Measurements from ENCODE around the gene ZNF217.

Gene ZNF217

DNA sequence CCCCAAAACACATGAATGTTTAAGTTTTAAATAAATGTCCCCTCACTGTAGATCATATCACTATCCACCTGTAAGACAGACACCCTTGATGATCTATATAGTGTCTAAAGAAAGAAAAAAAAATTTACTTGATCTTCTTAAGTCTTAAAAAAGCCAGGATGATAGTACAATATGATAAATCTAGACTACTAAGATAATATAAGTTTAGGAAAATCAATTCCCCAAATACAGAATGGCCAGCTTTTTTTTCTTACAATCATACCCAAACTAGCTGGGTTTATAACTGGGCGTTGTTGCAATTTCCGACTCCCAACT lies 14.4 kb downstream of the ZNF217 start:
- no peaks in the 10 kb centered on the region; the same call in 1 of the 2 replicates for H4K20me1 ChIP-seq (ENCODE audit: insufficient read depth, low read length)
- no peaks in the 10 kb centered on the region for H3F3A ChIP-seq (ENCODE audit: insufficient read depth, low read length)
- peaks cover 100% of the 10 kb centered on the region for H3K79me2 ChIP-seq (ENCODE audit: insufficient read depth, low read length)
- peak overlapping the region; percentile 45 for H3K4me3 ChIP-seq (ENCODE audit: low read depth, low read length, poor library complexity, severe bottlenecking)
- no peak for TF ChIP-seq EZH2 (IDR thresholded peaks at IDR 0.05; ENCODE audit: borderline replicate concordance, low read length)
- TF ChIP-seq, protein P1, sequence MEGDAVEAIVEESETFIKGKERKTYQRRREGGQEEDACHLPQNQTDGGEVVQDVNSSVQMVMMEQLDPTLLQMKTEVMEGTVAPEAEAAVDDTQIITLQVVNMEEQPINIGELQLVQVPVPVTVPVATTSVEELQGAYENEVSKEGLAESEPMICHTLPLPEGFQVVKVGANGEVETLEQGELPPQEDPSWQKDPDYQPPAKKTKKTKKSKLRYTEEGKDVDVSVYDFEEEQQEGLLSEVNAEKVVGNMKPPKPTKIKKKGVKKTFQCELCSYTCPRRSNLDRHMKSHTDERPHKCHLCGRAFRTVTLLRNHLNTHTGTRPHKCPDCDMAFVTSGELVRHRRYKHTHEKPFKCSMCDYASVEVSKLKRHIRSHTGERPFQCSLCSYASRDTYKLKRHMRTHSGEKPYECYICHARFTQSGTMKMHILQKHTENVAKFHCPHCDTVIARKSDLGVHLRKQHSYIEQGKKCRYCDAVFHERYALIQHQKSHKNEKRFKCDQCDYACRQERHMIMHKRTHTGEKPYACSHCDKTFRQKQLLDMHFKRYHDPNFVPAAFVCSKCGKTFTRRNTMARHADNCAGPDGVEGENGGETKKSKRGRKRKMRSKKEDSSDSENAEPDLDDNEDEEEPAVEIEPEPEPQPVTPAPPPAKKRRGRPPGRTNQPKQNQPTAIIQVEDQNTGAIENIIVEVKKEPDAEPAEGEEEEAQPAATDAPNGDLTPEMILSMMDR (IDR thresholded peaks at IDR 0.05; ENCODE audit: low read length): no peak
- H3K27ac ChIP-seq (ENCODE audit: low read depth, low read length, poor library complexity, severe bottlenecking): peak overlapping the region; percentile 81
- peak overlapping the region; percentile 30; the same call in 1 of the 2 replicates for H3K9ac ChIP-seq (ENCODE audit: low read length)
- peak overlapping the region; percentile 77 for H3K4me2 ChIP-seq (ENCODE audit: low read length)
- no peaks in the 10 kb centered on the region for H3K27me3 ChIP-seq (ENCODE audit: insufficient read depth, low read length)
- peaks cover 66% of the 10 kb centered on the region for H3K4me1 ChIP-seq (ENCODE audit: insufficient read depth, low read length, severe bottlenecking)
- no peaks in the 10 kb centered on the region for H3K9me2 ChIP-seq (ENCODE audit: low read depth, low read length)
- peaks cover 87% of the 10 kb centered on the region for H3K36me3 ChIP-seq (ENCODE audit: insufficient read depth, low read length)
- no peak overlapping the region for H2AFZ ChIP-seq (ENCODE audit: low read length)
- H3K9me3 ChIP-seq (ENCODE audit: low read length): no peaks in the 10 kb centered on the region

DNA sequence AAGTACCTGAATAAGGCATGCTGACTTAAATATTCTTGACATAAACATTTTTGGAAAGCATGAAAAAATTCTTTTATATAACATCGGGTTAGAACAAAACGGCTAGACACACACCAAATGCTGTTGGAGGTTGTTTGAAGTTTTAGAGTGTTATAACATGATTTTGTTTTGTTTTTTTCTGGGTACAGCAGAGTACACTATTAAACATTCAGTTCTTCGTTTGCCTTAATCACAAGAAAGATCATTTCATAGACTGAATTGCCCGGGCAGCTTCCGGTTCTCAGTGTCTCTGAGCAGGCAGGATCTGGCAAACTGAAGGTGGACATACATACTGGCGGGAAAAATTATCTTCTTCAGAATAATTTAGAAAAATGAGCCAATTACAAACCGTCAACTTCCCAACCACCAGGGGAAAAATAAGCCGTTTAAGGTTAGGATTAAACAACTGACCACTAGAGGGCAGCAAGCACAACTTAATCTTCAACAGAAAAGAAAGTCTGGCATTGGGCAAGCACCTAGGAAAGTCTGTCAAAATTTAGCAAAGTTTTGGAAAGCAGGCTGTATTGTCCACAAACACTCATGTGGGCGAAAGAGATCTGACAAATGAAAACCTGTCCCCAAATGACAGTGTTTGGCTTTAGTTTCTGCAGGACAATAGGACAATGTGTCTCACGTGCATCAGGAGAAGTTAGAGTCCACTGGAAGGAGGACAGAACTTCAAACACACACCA lies 15.0 kb downstream of the ZNF217 start:
- no peaks in the 10 kb centered on the region for H3F3A ChIP-seq (ENCODE audit: insufficient read depth, low read length)
- no peaks in the 10 kb centered on the region; the same call in 1 of the 2 replicates for H4K20me1 ChIP-seq (ENCODE audit: insufficient read depth, low read length)

DNA sequence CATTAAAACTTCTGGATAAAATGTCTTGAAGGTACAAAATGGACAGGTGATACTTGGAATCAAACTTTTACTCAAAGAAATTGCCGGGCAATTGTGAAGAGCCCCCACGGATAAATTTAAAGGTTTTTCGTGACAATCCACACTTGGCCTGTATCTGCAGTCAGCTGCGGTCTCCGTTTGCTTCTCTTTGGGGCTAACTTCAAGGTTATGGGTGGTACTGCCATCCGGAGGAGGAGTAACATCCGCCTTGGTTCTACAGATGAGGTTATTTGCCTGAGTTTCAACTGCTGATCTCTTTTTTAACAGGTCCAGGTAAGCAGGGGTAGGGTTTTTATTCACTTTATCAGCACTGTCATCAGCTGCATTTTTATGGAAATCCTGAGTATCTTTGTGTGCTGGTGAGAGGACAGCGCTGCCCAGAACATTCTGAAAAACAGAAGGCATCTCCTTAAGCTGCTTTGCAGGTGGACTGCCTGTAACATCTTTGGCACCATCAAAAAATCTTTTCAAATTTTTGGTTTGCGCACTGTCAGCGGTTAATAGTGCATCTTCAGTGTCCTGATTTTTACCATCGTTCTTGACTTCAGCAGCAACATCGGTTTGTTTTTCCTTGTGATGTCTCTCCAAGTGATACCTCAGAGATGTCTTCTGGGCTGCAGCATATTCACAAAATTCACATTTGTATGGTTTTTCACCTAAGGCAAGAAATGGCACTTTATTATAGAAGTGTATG lies 16.9 kb downstream of the ZNF217 start:
- TF ChIP-seq EZH2 (IDR thresholded peaks at IDR 0.05; ENCODE audit: borderline replicate concordance, low read length): no peak
- TF ChIP-seq, protein P1 (IDR thresholded peaks at IDR 0.05; ENCODE audit: low read length): no peak
- H3F3A ChIP-seq (ENCODE audit: insufficient read depth, low read length): no peaks in the 10 kb centered on the region
- H4K20me1 ChIP-seq (ENCODE audit: insufficient read depth, low read length): no peaks in the 10 kb centered on the region; the same call in 1 of the 2 replicates
- H3K4me3 ChIP-seq (ENCODE audit: low read depth, low read length, poor library complexity, severe bottlenecking): no peak overlapping the region
- H3K27ac ChIP-seq (ENCODE audit: low read depth, low read length, poor library complexity, severe bottlenecking): no peak overlapping the region
- H3K4me1 ChIP-seq (ENCODE audit: insufficient read depth, low read length, severe bottlenecking): peaks cover 41% of the 10 kb centered on the region
- no peak overlapping the region for H3K4me2 ChIP-seq (ENCODE audit: low read length)
- no peaks in the 10 kb centered on the region for H3K9me2 ChIP-seq (ENCODE audit: low read depth, low read length)
- H3K9ac ChIP-seq (ENCODE audit: low read length): no peak overlapping the region
- no peak overlapping the region for H2AFZ ChIP-seq (ENCODE audit: low read length)
- no peaks in the 10 kb centered on the region for H3K27me3 ChIP-seq (ENCODE audit: insufficient read depth, low read length)
- peaks cover 98% of the 10 kb centered on the region for H3K79me2 ChIP-seq (ENCODE audit: insufficient read depth, low read length)
- H3K9me3 ChIP-seq (ENCODE audit: low read length): no peaks in the 10 kb centered on the region
- H3K36me3 ChIP-seq (ENCODE audit: insufficient read depth, low read length): peaks cover 98% of the 10 kb centered on the region

More for the DNA sequence above, 15.0 kb downstream of the ZNF217 start:
- peak overlapping the region; percentile 81 for H3K27ac ChIP-seq (ENCODE audit: low read depth, low read length, poor library complexity, severe bottlenecking)
- H3K36me3 ChIP-seq (ENCODE audit: insufficient read depth, low read length): peaks cover 93% of the 10 kb centered on the region
- peak overlapping the region; percentile 77 for H3K4me2 ChIP-seq (ENCODE audit: low read length)
- TF ChIP-seq, protein P1 (IDR thresholded peaks at IDR 0.05; ENCODE audit: low read length): peak; percentile 83
- TF ChIP-seq EZH2 (IDR thresholded peaks at IDR 0.05; ENCODE audit: borderline replicate concordance, low read length): no peak
- peaks cover 100% of the 10 kb centered on the region for H3K79me2 ChIP-seq (ENCODE audit: insufficient read depth, low read length)
- no peaks in the 10 kb centered on the region for H3K9me2 ChIP-seq (ENCODE audit: low read depth, low read length)
- H3K9ac ChIP-seq (ENCODE audit: low read length): peak overlapping the region; percentile 30; the same call in 1 of the 2 replicates
- no peaks in the 10 kb centered on the region for H3K9me3 ChIP-seq (ENCODE audit: low read length)
- peak overlapping the region; percentile 45 for H3K4me3 ChIP-seq (ENCODE audit: low read depth, low read length, poor library complexity, severe bottlenecking)
- peaks cover 60% of the 10 kb centered on the region for H3K4me1 ChIP-seq (ENCODE audit: insufficient read depth, low read length, severe bottlenecking)
- no peaks in the 10 kb centered on the region for H3K27me3 ChIP-seq (ENCODE audit: insufficient read depth, low read length)
- no peak overlapping the region for H2AFZ ChIP-seq (ENCODE audit: low read length)
